ENCODE results near the gene IFIT2. TPM values are rescaled to one million over a fixed set of nuclear protein-coding genes. Genes with fewer than 3 reads are reported as not detected.

The IFIT2 gene
- total RNA-seq, 4 donors from 2014 or later: 3.3 to 10.9 (median 4.7) TPM

- Histone ChIP-seq H3K36me3 (no peaks in the 10 kb centered on the region), H3K27ac (no peak overlapping the region), H3K4me1 (no peaks in the 10 kb centered on the region), H3K9me3 (no peaks in the 10 kb centered on the region), H3K27me3 (no peaks in the 10 kb centered on the region), H3K4me3 (no peak overlapping the region)
- TF ChIP-seq POLR2A (IDR thresholded peaks at IDR 0.05): no peak
- no peak for TF ChIP-seq CTCF (IDR thresholded peaks at IDR 0.05)
- DNase-seq: no peak
Observed at GRCh38 chr10:89357975-89358374, 56.1 kb downstream of the IFIT2 start.

Other genes with a start within 250 kb of the IFIT2 start
- gene CH25H, start 94.7 kb upstream of the IFIT2 start, total RNA-seq: 1 to 10 TPM in 2 of 4 donors, under 1 TPM in 1, not detected in 1; 0.70 to 9.9 (median 3.1) TPM
- 100 to 1,000 TPM in 2 of 4 donors, 10 to 100 TPM in 2; 30.5 to 349 (median 116) TPM for gene LIPA, start 50.3 kb upstream of the IFIT2 start, total RNA-seq
- 10 to 100 TPM; 10.6 to 16.4 (median 13.7) TPM for gene IFIT3, start 26.0 kb downstream of the IFIT2 start, total RNA-seq
- not detected for gene IFIT1B, start 76.0 kb downstream of the IFIT2 start, total RNA-seq
- 1 to 10 TPM; 3.3 to 9.3 (median 6.8) TPM for gene IFIT1, start 90.6 kb downstream of the IFIT2 start, total RNA-seq
- gene IFIT5, start 112.5 kb downstream of the IFIT2 start, total RNA-seq: 10 to 100 TPM in 3 of 4 donors, 1 to 10 TPM in 1; 7.2 to 15.6 (median 12.6) TPM
- gene SLC16A12, start 233.5 kb downstream of the IFIT2 start, total RNA-seq: under 1 TPM in 1 of 4 donors, not detected in 3; 0.38 TPM